Raji (cell line): Measurements from ENCODE around the gene KCNIP4.

Experiments
- POLR2A ChIP-seq: IDR thresholded peaks from 2 replicates; pipeline ENCODE4 v1.6.1; 2011; ENCODE audit warnings: low read depth, low read length, control low read depth; ENCODE audit not compliant: insufficient read depth

The KCNIP4 gene

GRCh38 chr4:21652508-21653231 is 295.9 kb downstream of the KCNIP4 start:
- TF ChIP-seq POLR2A: no peak

GRCh38 chr4:21649391-21650090 is 299.0 kb downstream of the KCNIP4 start:
- no peak for TF ChIP-seq POLR2A

- no peak for TF ChIP-seq POLR2A
Measured at GRCh38 chr4:21645776-21646175, 302.8 kb downstream of the KCNIP4 start.

- TF ChIP-seq POLR2A: no peak
Measured at GRCh38 chr4:21641696-21642095, 306.9 kb downstream of the KCNIP4 start.

GRCh38 chr4:21638171-21638725 is 310.3 kb downstream of the KCNIP4 start:
- no peak for TF ChIP-seq POLR2A

GRCh38 chr4:21628916-21629610 is 319.5 kb downstream of the KCNIP4 start:
- no peak for TF ChIP-seq POLR2A

- no peak for TF ChIP-seq POLR2A
Measured at GRCh38 chr4:21628116-21628670, 320.4 kb downstream of the KCNIP4 start.

- TF ChIP-seq POLR2A: no peak
Measured at GRCh38 chr4:21625447-21625846, 323.1 kb downstream of the KCNIP4 start.

- TF ChIP-seq POLR2A: no peak
Measured at GRCh38 chr4:21605006-21605405, 343.6 kb downstream of the KCNIP4 start.

- no peak for TF ChIP-seq POLR2A
Measured at GRCh38 chr4:21596521-21596920, 352.1 kb downstream of the KCNIP4 start.

- TF ChIP-seq POLR2A: no peak
Measured at GRCh38 chr4:21593671-21594001, 354.9 kb downstream of the KCNIP4 start.

- no peak for TF ChIP-seq POLR2A
Measured at GRCh38 chr4:21592970-21593670, 355.5 kb downstream of the KCNIP4 start.

- no peak for TF ChIP-seq POLR2A
Measured at GRCh38 chr4:21577056-21577455, 371.5 kb downstream of the KCNIP4 start.

GRCh38 chr4:21571100-21571499 is 377.5 kb downstream of the KCNIP4 start:
- TF ChIP-seq POLR2A: no peak

GRCh38 chr4:21569638-21570037 is 378.9 kb downstream of the KCNIP4 start:
- no peak for TF ChIP-seq POLR2A
